Hepatic stellate cell (primary cell): ENCODE data around the gene SMCO2.

Source experiments
- DNase-seq: peaks from one replicate; pipeline ENCODE4 v3.0.0; 2011; ENCODE audit warnings: low spot score

Gene SMCO2

GRCh38 chr12:27453421-27453820 lies 6.9 kb downstream of the SMCO2 start:
- no peak for DNase-seq

GRCh38 chr12:27455589-27455988 lies 9.1 kb downstream of the SMCO2 start:
- no peak for DNase-seq

- no peak for DNase-seq
Measured at GRCh38 chr12:27456618-27457017, 10.1 kb downstream of the SMCO2 start.

GRCh38 chr12:27460471-27460978 lies 14.0 kb downstream of the SMCO2 start:
- no peak for DNase-seq

DNA sequence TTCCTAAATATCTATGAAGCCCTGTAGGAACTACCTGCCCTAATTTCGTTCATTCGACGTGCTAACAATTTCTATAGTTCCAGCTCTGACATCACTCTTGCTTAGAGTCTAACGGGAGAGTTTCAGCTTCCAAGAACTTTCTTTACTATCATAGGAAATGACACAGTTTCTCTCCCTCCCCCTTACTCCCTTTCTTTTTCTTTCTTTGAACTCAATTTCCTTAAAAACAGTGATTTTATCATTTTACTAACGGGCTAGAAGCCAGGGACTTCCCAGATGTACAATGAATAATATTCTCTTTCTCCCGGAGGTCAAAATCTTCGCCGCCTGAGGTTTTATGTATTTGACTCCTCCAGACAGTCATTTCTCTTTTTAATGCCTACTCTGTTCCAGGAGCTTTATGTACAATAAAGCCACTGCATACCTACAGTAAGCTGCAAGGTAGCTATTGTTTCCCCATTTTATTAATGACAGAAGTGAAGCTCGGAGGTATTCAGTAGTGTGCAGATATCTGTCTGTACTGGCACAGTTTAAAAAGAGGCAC lies 15.7 kb downstream of the SMCO2 start:
- peak; percentile 14 for DNase-seq

DNA sequence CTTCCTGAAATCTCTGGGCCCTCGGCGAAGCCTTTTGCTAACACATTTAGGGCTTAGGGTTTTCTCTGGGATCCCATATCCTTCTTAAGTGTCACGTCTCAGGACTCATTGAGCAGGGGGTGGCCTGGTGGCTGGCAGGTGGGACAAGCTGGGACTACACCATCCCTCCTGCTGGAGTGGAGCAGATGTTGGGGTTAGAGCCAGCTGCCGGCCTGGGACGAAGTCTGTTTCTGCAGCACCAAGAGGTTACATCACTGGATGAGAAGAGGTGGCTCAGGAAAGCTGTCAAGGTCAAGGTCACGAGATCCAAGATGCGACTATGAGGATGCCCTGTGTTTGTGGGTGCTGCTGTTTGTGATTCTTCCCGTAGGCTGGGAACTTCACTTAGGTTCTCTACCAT lies 16.3 kb downstream of the SMCO2 start:
- no peak for DNase-seq

GRCh38 chr12:27463511-27464219 lies 17.1 kb downstream of the SMCO2 start:
- no peak for DNase-seq

DNA sequence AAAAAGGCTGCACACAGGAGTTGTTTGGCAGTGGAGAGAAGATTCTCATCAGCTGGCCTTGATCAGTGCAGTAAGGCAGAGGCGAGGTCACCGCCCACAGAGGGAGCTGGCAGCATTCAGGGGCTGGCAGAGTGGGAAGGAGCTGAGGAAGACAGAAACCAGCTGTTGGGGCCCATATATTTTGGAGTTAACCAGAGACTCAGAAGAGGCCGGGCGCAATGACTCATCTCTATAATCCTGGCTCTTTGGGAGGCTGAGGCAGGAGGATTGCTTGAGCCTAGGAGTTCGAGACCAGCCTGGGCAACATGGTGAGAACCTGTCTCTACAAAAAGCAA lies 17.7 kb downstream of the SMCO2 start:
- peak; percentile 14 for DNase-seq

DNA sequence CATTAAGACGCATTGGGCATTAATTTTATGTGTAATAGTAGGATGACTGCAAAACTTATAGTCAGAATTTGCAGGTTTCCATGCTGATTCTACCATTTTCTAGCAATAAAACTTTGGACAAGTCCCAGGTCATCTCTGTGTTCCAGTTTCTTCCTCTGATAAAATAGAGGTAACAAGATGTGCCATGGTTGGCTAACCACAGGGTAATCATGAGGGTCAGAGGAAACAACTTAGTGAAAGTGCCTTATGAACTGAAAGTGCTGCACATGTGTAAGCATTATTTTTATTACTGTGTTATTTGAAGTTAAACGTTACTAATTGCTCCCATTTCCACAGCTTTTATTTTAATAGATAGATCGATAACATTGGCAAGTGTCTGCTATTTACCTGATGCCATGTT lies 21.1 kb downstream of the SMCO2 start:
- DNase-seq = no peak

GRCh38 chr12:27468241-27468640 lies 21.7 kb downstream of the SMCO2 start:
- no peak for DNase-seq

DNA sequence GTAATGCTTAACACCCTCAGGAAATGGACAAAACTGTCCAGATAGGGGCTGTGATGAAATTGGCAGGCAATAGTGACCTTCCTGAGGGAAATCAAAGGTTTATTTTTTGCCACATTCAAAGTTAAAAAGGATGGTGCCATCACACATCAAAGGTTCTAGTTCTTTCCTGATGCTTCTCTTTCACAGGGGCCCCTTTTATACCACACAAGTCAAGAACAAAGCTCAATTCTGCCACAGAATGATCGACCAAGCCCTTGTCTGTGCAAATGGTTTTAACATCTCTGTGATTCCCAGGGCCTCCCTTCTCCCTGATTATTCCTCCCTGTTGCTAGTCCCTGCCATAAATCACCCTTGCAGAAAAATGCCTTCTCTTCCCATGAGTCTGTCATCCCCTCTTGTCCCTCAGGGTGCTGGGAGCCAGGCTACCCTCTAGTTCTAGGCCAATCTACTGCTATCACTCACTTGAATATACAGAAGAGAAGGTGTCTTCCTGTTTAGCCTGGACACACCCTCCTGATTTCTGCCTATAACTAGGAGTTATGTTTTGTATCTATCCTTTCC lies 22.7 kb downstream of the SMCO2 start:
- DNase-seq = no peak

- no peak for DNase-seq
Measured at GRCh38 chr12:27472604-27473003, 26.1 kb downstream of the SMCO2 start.

- DNase-seq = peak; percentile 63
Measured at GRCh38 chr12:27474344-27474743, 27.8 kb downstream of the SMCO2 start.

DNA sequence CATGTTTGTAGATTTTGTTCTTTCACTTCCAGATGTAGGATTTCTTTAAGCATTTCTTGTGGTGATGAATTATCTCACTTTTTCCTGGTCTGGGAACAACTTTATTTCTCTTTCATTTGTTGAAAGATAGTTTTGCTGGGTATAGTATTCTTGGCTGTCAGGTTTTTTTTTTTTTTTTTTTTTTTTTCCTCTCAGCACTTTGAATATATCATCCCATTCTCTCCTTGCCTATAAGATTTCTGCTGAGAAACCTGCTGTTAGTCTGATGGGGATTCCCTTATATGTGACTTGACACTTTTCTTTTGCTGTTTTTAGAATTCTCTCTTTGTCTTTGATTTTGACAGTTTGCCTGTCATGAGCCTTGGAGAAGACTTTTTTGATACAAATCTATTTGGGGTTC lies 30.5 kb downstream of the SMCO2 start:
- no peak for DNase-seq

DNA sequence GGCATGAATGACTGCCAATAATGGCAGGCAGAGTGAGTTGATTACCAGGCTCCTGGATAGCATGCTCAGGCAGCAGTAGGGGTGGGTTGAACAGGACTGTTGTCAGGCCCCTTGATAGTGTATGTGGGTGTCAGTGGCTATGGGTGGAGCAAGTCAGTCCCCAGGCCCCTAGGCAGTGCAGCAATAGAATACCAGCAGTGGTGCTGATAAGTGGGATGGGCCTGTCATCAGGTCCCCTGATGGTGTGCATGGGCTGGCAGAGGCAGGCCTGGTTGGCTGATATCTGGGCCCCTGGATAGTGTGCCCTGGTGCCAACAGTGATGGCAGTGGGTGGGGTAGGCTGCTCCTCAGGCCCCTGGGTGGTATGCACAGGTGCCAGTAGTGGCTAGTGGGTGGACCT lies 32.4 kb downstream of the SMCO2 start:
- no peak for DNase-seq

DNA sequence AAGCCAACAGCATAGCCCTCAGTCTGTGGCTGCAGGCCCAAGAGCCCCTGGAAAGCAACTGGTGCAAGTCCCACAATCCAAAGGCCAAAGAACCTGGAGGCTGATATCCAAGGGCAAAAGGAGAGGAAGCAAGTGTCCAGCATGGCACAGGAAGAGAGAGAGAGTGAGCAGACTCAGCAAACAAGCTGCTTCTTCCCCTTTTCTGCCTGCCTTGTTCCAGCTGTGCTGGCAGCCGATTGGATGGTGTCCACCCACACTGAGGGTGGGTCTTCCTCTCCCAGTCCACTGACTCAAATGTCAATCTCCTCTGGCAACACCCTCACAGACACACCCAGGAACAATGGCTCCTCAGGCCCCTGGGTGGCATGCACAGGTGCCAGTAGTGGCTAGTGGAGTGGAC lies 33.5 kb downstream of the SMCO2 start:
- no peak for DNase-seq

- no peak for DNase-seq
Measured at GRCh38 chr12:27486961-27487360, 40.4 kb downstream of the SMCO2 start.

DNA sequence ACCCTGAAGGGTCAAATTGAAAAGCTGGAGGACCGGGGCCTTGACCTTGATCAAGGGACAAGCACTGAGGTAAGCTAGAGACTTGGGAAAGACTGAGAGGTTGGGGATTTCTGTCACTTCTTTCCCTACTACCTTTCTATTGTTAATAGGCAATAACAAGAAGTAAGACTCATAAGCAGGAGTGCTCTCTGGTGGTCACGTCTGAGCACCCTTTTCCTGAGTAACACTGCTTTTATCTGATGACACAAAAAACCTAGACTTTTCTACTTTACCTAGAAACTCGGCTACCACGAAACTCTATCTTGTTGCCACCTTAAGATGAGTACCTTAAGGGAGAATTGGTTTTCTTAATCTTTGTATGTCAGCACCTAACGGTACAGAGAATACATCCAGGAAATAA lies 41.9 kb downstream of the SMCO2 start:
- no peak for DNase-seq

- no peak for DNase-seq
Measured at GRCh38 chr12:27491226-27491625, 44.7 kb downstream of the SMCO2 start.

DNA sequence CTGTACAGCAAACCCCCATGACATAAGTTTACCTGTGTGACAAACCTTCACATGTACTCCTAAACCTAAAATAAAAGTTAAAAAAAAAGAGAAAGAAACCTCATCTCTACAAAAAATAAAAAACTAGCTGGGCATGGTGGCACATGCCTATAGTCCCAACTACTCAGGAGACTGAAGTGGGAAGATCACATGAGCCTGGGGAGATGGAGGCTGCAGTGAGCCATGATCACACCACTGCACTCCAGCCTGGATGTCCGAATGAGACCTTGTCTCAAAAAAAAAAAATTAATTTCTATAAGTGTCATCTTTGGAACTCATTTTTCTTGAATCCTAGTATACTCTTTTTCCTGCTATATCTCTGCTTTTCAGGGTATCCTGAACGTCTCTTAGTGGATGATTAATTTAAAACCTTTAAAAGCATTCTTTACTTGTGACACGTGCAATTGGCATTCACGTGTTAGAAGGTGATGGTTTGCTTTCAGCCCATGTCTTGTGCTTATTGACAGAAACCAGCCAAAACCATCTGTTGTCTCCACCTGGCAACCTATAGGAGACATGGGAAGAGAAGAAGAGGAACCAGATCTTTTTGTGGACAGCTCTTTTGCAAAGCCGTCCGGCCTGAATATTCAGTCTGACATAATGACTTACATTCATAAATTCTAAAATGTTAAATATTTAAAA lies 46.9 kb downstream of the SMCO2 start:
- no peak for DNase-seq

- no peak for DNase-seq
Measured at GRCh38 chr12:27497446-27497845, 50.9 kb downstream of the SMCO2 start.

DNA sequence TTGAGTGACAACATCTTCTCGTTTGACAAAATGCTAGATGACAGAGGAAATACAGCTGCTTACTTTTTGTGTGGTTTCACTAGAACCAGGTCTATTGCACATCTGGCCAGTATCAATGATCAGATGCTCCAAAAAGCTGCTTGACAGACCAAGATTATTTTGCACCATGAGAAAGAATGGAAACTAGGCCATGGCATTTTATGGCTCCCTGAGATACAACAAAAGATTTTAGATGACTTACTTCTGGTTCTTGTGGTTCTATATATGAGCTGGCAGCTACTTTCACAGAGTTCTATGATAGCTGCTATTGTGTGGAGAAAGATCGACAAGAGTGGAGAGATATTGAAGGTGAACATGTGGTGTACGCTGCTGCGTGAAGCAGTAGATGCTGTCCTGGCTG lies 51.6 kb downstream of the SMCO2 start:
- DNase-seq = no peak

GRCh38 chr12:27498761-27499160 lies 52.2 kb downstream of the SMCO2 start:
- no peak for DNase-seq
